Hippocampal formation (tissue), 2 donors: ENCODE results near the gene LY6G5C.
A peak's percentile ranks its signal among the peaks of the same experiment; 100 is the strongest.

Source experiments
- DNase-seq, 2 donors: peaks; one replicate each; lab custom pipeline; 2025; lab: John Stamatoyannopoulos, UW

LY6G5C gene

DNA sequence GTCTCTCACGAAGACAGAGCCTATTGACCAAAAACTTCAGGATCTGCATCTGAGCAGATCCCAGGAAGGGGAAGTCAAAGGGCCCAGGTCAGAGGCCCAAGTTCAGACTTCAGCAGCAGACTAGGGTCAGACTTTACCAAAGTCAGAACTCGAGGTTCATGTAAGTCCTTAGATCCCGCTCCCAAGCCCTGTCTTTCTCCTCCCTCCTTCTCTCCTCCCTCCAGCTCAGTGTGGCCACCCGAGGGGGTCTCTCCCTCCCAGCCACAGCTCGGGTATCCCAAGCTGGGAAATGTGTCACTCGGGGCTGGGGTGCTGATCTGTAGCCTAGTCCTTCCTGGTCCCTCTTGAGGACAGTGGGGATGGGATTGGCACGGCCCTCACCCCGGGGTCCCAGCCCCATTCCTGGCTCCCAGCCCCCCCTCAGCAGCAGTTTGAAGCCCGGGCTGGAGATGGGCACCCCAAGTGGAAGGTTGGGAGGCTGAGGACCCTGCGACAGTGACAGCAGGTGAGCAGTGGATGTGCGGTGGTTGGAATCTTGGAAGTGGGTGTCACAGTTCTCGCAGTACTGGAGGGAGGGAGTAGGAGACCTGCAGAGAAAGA lies 18.6 kb downstream of the LY6G5C start:
- no peak for DNase-seq

DNA sequence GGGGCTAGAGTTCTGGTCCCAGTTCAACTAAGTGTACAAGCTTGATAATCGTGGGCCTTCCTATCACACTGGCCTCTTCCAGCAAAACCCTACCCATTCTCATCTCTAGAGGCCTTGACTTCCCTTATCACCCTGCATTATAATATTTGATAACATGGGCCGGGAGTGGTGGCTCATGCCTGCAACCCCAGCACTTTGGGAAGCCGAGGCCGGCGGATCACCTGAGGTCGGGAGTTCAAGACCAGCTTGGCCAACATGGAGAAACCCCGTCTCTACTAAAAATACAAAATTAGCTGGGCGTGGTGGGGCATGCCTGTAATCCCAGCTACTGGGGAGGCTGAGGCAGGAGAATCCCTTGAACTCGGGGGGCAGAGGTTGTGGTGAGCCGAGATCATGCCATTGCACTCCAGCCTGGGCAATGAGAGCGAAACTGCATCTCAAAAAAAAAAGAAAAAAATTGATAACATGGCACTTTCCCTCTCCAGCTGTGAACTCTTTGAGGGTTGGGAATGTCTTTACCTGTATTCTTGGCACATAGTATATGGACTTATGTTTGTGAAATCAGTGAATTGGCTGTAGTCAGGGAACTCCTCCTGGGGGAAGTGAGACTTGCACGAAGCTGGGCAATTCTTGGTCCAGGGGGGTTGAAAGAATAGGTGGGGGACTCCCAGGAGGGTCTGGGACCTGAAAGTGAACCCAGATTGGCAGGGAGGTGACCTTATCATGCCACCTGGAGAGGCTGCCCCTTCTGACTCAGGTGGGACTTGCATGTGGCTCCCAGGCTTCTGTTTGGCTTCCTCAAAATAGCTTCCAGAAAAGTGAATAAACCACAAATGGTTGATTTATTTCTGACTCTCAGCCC lies 19.4 kb downstream of the LY6G5C start:
- DNase-seq, result no peak

GRCh38 chr6:31660381-31661261 lies 20.2 kb downstream of the LY6G5C start, which contains the start of gene C6orf47:
TSS of gene C6orf47 (minus strand) at chr6:31660778. CDS start at chr6:31659947, 831 bp downstream.
- peak; percentile 64 to 73 for DNase-seq

GRCh38 chr6:31659649-31660380 lies 21.1 kb downstream of the LY6G5C start:
- DNase-seq, result no peak

DNA sequence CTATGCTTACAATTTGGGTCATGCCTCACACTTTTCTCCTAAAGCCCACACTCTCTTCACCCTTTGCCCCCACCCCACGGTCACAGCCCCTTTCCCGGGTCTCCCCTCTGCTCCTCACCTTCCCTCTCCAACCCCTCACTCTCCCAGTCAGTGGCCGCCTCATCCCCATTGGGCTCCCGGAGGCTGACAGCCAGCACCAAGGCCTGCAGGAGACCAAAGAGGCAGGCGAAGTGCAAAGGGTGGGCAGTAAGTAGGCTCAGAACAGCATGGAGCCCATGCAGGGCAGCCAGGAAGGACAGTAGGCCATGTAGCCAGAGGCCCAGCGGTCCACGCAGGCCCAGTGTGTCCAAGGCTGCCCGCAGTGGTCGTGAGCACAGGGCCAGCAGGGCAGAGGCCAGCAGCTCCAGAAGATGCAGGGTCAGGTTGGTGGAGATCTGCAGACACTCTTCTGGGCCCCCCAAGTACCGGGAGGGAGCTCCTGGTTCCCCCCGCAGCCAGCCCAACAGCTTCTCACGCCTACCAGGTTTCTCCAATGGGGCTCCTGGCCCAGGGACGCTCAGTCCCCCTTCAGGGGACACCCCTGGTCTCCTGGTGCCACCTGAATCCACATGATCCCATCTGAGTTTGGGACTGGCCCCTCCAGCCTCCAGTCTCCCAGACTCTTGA lies 21.8 kb downstream of the LY6G5C start:
- no peak for DNase-seq

DNA sequence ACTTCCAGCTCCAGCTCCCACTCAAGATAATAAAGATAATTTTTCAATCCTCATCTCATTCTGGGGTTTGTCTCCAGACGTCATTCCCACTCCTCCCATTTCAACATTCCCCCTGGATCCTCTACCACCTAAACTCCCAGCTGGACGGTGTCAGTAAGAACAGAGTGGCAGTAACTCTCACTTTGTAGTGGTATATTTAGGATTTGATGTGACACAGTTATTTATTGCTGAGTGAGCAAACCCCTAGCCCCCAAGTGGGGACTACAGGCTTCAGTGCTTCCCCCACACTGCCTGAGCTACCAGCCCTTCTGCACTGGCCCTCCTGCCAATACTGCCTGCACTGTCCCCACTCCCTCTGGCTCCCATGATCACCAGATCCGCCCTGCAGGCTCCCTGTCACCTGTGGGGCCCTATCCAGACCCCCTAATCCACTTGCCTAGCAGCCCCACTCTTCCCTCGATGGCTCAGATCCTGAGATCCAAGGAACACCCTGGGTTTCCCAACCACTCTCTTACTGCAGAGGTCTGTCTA lies 22.6 kb downstream of the LY6G5C start:
- DNase-seq, result no peak

DNA sequence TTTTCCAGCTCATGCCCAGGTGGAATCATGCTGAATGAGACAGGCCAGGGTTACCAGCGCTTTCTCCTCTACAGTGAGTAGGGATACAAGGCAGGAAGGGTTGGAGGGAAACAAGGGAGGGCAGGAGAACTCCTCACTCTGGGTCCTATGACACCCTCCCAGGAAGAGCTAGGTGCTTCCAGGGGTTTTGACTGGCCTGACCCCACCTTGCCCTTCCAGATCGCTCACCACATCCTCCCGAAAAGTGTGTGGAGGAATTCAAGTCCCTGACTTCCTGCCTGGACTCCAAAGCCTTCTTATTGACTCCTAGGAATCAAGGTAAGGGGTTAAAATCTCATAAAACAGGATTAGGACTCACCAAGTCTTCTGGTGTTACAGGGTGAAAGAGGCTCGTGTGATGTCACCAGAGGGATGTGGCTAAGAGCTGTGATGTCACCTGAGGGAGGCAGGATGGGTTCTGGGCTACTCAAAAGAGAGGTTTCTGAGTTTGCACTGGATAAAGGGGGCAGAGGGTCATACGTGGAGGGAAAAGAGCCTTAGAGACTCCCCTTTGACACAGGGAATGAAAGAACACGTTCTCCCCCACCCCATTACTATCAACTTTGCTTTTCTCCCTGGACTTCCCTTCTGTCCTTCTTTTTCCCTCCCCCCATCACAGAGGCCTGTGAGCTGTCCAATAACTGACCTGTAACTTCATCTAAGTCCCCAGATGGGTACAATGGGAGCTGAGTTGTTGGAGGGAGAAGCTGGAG lies 23.3 kb downstream of the LY6G5C start:
- no peak for DNase-seq

GRCh38 chr6:31655349-31656237 lies 25.3 kb downstream of the LY6G5C start, which contains the start of gene APOM:
TSS of gene APOM (plus strand) at chr6:31655894. CDS start at chr6:31655967, 73 bp downstream.
- no peak for DNase-seq

GRCh38 chr6:31654574-31655348 lies 26.1 kb downstream of the LY6G5C start:
- no peak for DNase-seq

DNA sequence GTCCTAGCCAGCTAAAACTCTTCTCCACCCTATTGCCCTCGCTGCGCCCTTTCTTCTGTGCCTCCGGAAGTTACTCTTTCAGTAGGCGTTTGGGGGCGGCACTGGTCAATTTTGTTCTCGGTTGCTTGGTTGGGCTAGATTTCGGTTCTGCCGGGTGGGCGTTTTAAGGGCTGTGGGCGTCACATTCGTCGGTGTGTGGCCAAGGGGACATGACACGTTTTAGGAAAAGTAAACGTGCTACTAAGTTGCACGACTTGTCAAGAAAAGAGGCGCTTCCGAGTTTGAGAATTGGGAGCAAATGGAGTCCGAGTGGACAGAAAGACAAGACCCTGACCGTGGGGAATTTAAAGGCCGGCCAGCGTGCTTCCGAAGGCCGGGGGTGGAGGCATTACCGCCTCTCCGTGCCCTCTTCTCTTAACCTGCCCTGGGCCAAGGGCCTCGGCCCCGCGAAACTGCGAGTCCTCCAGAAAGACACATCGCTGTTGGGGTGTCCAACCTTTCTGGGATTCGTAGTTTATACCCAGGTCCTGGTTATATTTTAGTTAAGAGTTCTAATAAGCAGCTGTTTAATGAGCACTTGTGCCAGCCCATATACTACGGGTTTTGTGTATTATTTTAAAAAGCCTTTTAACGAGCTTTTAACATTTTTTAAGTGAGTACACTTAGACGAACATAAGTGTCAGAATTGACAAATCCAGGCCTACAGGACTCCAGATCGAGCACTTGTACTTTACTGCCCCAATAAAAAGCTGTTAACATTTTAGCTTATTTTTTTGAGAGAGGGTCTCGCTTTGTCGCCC lies 27.7 kb downstream of the LY6G5C start:
- peak; percentile 92 to 98 for DNase-seq

DNA sequence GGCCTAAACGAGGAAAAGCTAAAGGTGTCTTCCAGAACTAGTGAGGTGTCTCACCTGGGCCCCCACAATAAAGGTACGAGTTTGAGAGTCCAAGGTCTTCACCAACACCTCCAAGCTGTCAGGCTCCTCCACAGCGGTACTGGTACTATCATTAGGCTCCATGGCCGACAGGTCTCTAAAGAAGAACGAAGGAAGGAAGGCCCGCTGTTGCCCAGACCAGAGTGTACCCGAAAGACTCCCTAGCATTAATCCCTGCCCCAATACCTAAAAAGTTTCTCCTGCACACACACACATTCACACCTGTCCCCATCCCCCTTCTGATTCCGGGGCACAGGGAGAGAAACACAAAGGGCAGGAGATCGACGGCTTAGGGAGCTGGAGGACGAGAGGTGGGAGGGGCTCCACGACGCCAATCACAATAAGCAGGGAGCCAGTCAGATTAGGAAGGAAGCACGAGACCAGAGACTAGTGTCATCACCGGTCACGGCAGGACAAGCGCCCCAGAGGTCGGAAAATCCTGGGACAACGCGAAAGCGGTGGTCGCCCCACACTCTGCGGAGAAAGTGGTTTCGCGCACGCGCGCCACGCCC lies 29.2 kb downstream of the LY6G5C start:
- peak in 1 of 2 donors; percentile 31 for DNase-seq

GRCh38 chr6:31645325-31645724 lies 35.5 kb downstream of the LY6G5C start:
- DNase-seq, result no peak

GRCh38 chr6:31643818-31644454 lies 36.9 kb downstream of the LY6G5C start:
- no peak for DNase-seq

GRCh38 chr6:31642798-31643570 lies 37.9 kb downstream of the LY6G5C start:
- DNase-seq, result no peak

- DNase-seq, result no peak
Observed at GRCh38 chr6:31641370-31641769, 39.5 kb downstream of the LY6G5C start.

GRCh38 chr6:31640612-31641011 lies 40.3 kb downstream of the LY6G5C start:
- DNase-seq, result no peak
